Loucy (cell line): ENCODE measurements around the gene CD151.

Experiments used
- H2AFZ ChIP-seq: fragments of 200-600 bp; sonication (generic); 2 replicates; pipeline ENCODE4 v1.6.0; 2016; ENCODE audit warnings: antibody characterized with exemption, mild to moderate bottlenecking, low read length, moderate library complexity
- H3F3A ChIP-seq: fragments of 200-600 bp; 2 replicates; pipeline ENCODE4 v1.6.0; 2016; ENCODE audit warnings: antibody characterized with exemption, low read depth, mild to moderate bottlenecking
- H3K27me3 ChIP-seq: fragments of 200-600 bp; sonication (generic); 2 replicates; pipeline ENCODE4 v1.6.1; 2014; ENCODE audit warnings: low read length, mild to moderate bottlenecking; ENCODE audit not compliant: insufficient read depth, poor library complexity, severe bottlenecking
- H3K36me3 ChIP-seq: fragments of 200-600 bp; sonication (generic); 2 replicates; pipeline ENCODE4 v1.6.1; 2016; ENCODE audit warnings: low read length; ENCODE audit not compliant: insufficient read depth
- H3K4me1 ChIP-seq: fragments of 200-600 bp; sonication (generic); 2 replicates; pipeline ENCODE4 v1.5.1; 2014; ENCODE audit warnings: low read length, mild to moderate bottlenecking; ENCODE audit not compliant: insufficient read depth, poor library complexity, severe bottlenecking
- H3K4me2 ChIP-seq: fragments of 200-600 bp; sonication (generic); 2 replicates; pipeline ENCODE4 v1.6.0; 2014; ENCODE audit warnings: antibody characterized with exemption, low read length, low read depth, mild to moderate bottlenecking; ENCODE audit not compliant: poor library complexity, severe bottlenecking
- H3K4me3 ChIP-seq: fragments of 200-600 bp; sonication (generic); 2 replicates; pipeline ENCODE4 v1.5.1; 2014; ENCODE audit warnings: low read length, mild to moderate bottlenecking, mixed read lengths; ENCODE audit not compliant: poor library complexity, severe bottlenecking
- H3K79me2 ChIP-seq: fragments of 200-600 bp; sonication (generic); 2 replicates; pipeline ENCODE4 v1.6.1; 2014; ENCODE audit warnings: low read length; ENCODE audit not compliant: insufficient read depth
- H3K9ac ChIP-seq: fragments of 200-600 bp; sonication (generic); 2 replicates; pipeline ENCODE4 v1.6.0; 2014; ENCODE audit warnings: mild to moderate bottlenecking, low read depth, low read length, moderate library complexity; ENCODE audit not compliant: poor library complexity, severe bottlenecking
- H3K9me2 ChIP-seq: fragments of 200-600 bp; sonication (generic); replicated peaks from 2 replicates; pipeline ENCODE4 v1.6.1; 2016; ENCODE audit warnings: low read depth, low read length, mixed read lengths
- H3K9me3 ChIP-seq: fragments of 200-600 bp; sonication (generic); 2 replicates; pipeline ENCODE4 v1.6.1; 2014; ENCODE audit warnings: mild to moderate bottlenecking, antibody characterized with exemption, low read length, low read depth; ENCODE audit not compliant: insufficient read depth
- H4K20me1 ChIP-seq: fragments of 200-600 bp; sonication (generic); 2 replicates; pipeline ENCODE4 v1.6.0; 2014; ENCODE audit warnings: antibody characterized with exemption, low read length, mild to moderate bottlenecking; ENCODE audit not compliant: insufficient read depth, poor library complexity, severe bottlenecking
- EZH2phosphoT487 ChIP-seq: fragments of 200-600 bp; IDR thresholded peaks from 2 replicates; pipeline ENCODE4 v1.6.1; 2018; ENCODE audit warnings: antibody characterized with exemption, mild to moderate bottlenecking, moderate library complexity, borderline replicate concordance
- TF ChIP-seq, protein P1 (sequence below): fragments of 200-600 bp; sonication (generic); conservative IDR thresholded peaks from 2 replicates; pipeline ENCODE4 v1.5.1; 2014; ENCODE audit warnings: mild to moderate bottlenecking, antibody characterized with exemption, low read length

The CD151 gene

GRCh38 chr11:854601-855329 lies 22.0 kb downstream of the CD151 start:
- Histone ChIP-seq H3K4me2 (no peak overlapping the region), H3K9me2 (no peaks in the 10 kb centered on the region), H3K9ac (no peak overlapping the region), H3K4me1 (peaks cover under 1% of the 10 kb centered on the region), H3K4me3 (no peak overlapping the region), H4K20me1 (no peaks in the 10 kb centered on the region), H3K27me3 (no peaks in the 10 kb centered on the region), H3K79me2 (no peaks in the 10 kb centered on the region), H2AFZ (no peak overlapping the region), H3F3A (no peaks in the 10 kb centered on the region), H3K9me3 (no peaks in the 10 kb centered on the region), H3K36me3 (no peaks in the 10 kb centered on the region)
- TF ChIP-seq, protein P1, sequence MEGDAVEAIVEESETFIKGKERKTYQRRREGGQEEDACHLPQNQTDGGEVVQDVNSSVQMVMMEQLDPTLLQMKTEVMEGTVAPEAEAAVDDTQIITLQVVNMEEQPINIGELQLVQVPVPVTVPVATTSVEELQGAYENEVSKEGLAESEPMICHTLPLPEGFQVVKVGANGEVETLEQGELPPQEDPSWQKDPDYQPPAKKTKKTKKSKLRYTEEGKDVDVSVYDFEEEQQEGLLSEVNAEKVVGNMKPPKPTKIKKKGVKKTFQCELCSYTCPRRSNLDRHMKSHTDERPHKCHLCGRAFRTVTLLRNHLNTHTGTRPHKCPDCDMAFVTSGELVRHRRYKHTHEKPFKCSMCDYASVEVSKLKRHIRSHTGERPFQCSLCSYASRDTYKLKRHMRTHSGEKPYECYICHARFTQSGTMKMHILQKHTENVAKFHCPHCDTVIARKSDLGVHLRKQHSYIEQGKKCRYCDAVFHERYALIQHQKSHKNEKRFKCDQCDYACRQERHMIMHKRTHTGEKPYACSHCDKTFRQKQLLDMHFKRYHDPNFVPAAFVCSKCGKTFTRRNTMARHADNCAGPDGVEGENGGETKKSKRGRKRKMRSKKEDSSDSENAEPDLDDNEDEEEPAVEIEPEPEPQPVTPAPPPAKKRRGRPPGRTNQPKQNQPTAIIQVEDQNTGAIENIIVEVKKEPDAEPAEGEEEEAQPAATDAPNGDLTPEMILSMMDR: no peak
- no peak for TF ChIP-seq EZH2phosphoT487

DNA sequence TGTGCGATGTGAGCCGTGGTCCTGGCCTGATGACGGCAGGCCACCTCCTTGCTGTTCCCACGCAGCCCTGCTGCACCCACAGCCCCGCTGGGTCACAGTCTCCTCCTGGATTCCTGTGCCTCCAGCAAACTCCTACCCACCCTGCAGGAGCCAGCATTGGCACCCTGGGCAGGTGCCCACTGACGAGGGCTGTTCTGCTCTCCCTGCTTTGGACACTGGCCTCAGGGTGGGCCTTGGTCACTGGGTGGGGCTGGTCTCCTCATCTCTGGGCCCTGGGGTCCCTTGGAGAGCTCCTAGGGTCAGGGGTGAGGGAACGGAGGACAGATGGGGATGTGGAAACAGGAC lies 22.6 kb downstream of the CD151 start:
- Histone ChIP-seq H4K20me1 (no peaks in the 10 kb centered on the region), H3K79me2 (no peaks in the 10 kb centered on the region), H3K36me3 (no peaks in the 10 kb centered on the region), H3K9ac (no peak overlapping the region), H2AFZ (no peak overlapping the region), H3K4me3 (no peak overlapping the region), H3K9me3 (no peaks in the 10 kb centered on the region), H3K4me1 (peaks cover 3% of the 10 kb centered on the region), H3K27me3 (no peaks in the 10 kb centered on the region), H3F3A (no peaks in the 10 kb centered on the region), H3K4me2 (no peak overlapping the region), H3K9me2 (no peaks in the 10 kb centered on the region)
- TF ChIP-seq, protein P1: no peak

DNA sequence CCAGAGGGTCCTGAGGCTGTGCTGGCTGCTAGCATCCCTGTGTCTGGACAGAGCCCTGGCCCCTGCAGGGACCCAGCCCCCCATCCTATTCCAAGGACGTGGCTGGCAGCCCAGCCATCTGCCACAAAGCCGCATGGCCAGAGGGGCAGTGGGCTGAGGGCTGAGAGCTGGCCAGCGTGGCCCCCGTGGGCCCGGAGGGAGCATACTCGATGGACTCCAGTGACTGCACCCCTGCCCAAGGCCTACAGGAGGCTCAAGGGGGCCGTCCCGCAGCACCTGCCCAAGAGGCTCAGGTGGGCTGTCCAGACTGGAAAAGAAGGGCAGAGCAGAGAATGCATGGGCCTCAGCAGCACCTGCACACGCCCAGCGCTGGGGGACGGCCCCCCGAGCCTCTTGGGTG lies 23.0 kb downstream of the CD151 start:
- H3K4me1 ChIP-seq: peaks cover 3% of the 10 kb centered on the region
- H2AFZ ChIP-seq: no peak overlapping the region

More for the DNA sequence above, 23.0 kb downstream of the CD151 start:
- H3K4me2 ChIP-seq: no peak overlapping the region
- no peaks in the 10 kb centered on the region for H3K27me3 ChIP-seq
- no peaks in the 10 kb centered on the region for H3K9me3 ChIP-seq
- H3K79me2 ChIP-seq: no peaks in the 10 kb centered on the region
- no peak overlapping the region for H3K4me3 ChIP-seq
- no peak for TF ChIP-seq EZH2phosphoT487
- TF ChIP-seq, protein P1: no peak
- H3K36me3 ChIP-seq: no peaks in the 10 kb centered on the region
- H3F3A ChIP-seq: no peaks in the 10 kb centered on the region
- no peak overlapping the region for H3K9ac ChIP-seq
- no peaks in the 10 kb centered on the region for H4K20me1 ChIP-seq
- H3K9me2 ChIP-seq: no peaks in the 10 kb centered on the region
